Glutamatergic neuron (in vitro differentiated cells): Measurements from ENCODE around the gene CAMK2B. TPM values are rescaled to one million over a fixed set of nuclear protein-coding genes. Genes with fewer than 3 reads are reported as not detected.

Source experiments
- DNase-seq: peaks from one replicate; pipeline ENCODE4 v3.0.0; 2022
- H3K27ac Mint-ChIP-seq: one replicate; pipeline ENCODE4 v1.8.0; 2020; ENCODE audit warnings: mild to moderate bottlenecking, mixed read lengths, inconsistent platforms; ENCODE audit not compliant: unreplicated experiment
- H3K27me3 Mint-ChIP-seq: one replicate; pipeline ENCODE4 v1.8.0; 2020; ENCODE audit warnings: mild to moderate bottlenecking, moderate library complexity, mixed read lengths, inconsistent platforms; ENCODE audit not compliant: unreplicated experiment
- H3K36me3 Mint-ChIP-seq: one replicate; pipeline ENCODE4 v1.8.0; 2020; ENCODE audit warnings: mild to moderate bottlenecking, mixed read lengths, inconsistent platforms; ENCODE audit not compliant: unreplicated experiment
- H3K4me1 Mint-ChIP-seq: one replicate; pipeline ENCODE4 v1.8.0; 2020; ENCODE audit warnings: mild to moderate bottlenecking, low read depth, mixed read lengths, inconsistent platforms; ENCODE audit not compliant: unreplicated experiment
- H3K4me3 Mint-ChIP-seq: one replicate; pipeline ENCODE4 v1.8.0; 2020; ENCODE audit warnings: mild to moderate bottlenecking, mixed read lengths, inconsistent platforms; ENCODE audit not compliant: unreplicated experiment
- H3K9me3 Mint-ChIP-seq: one replicate; pipeline ENCODE4 v1.8.0; 2020; ENCODE audit warnings: mild to moderate bottlenecking, moderate library complexity, mixed read lengths, inconsistent platforms; ENCODE audit not compliant: unreplicated experiment
- total RNA-seq: library from RNA; stranded (reverse); fragmentation: NEBNext Ultra II Directional; extraction: Animal tissue kit (Norgen Biotek cat#: 25700); gene quantifications from one replicate; pipeline ENCODE4 v1.2.1, GENCODE V29; 2021; ENCODE audit not compliant: unreplicated experiment
- TF ChIP-seq, protein P1 (sequence below): fragments of 200-600 bp; sonication (generic); IDR thresholded peaks from one replicate; pipeline ENCODE4 v1.5.0; 2021; ENCODE audit not compliant: partially characterized antibody, unreplicated experiment

CAMK2B gene
- total RNA-seq, 1 donor from 2014 or later, result 55.1 TPM

DNA sequence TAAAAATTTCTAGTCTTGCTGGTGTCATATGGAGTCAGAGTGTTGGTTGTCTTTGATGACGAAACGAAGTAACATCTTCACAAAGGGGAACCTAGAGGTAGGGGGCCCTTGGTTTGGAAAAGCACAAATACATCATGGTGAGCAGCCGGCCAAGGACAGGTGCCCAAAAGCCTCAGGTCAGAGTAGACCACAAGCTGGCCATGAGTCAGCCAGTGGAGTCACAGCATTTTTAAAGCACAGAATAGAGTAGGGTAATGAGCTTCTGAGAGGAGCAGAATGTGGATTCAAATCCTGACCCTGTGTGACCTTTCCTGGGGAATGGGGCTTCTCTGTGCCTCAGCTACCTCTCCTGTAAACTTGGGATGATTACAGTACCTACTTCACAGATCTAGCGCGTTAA, 5.3 kb downstream of the CAMK2B start:
- no peak overlapping the region for H3K27ac Mint-ChIP-seq
- no peaks in the 10 kb centered on the region for H3K36me3 Mint-ChIP-seq
- TF ChIP-seq, protein P1, sequence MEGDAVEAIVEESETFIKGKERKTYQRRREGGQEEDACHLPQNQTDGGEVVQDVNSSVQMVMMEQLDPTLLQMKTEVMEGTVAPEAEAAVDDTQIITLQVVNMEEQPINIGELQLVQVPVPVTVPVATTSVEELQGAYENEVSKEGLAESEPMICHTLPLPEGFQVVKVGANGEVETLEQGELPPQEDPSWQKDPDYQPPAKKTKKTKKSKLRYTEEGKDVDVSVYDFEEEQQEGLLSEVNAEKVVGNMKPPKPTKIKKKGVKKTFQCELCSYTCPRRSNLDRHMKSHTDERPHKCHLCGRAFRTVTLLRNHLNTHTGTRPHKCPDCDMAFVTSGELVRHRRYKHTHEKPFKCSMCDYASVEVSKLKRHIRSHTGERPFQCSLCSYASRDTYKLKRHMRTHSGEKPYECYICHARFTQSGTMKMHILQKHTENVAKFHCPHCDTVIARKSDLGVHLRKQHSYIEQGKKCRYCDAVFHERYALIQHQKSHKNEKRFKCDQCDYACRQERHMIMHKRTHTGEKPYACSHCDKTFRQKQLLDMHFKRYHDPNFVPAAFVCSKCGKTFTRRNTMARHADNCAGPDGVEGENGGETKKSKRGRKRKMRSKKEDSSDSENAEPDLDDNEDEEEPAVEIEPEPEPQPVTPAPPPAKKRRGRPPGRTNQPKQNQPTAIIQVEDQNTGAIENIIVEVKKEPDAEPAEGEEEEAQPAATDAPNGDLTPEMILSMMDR, result no peak
- no peak for DNase-seq
- H3K4me3 Mint-ChIP-seq, result no peak overlapping the region
- peaks cover 3% of the 10 kb centered on the region for H3K9me3 Mint-ChIP-seq
- H3K4me1 Mint-ChIP-seq, result peaks cover 30% of the 10 kb centered on the region
- H3K27me3 Mint-ChIP-seq, result peaks cover 7% of the 10 kb centered on the region

GRCh38 chr7:44318332-44318731, 7.1 kb downstream of the CAMK2B start:
- TF ChIP-seq, protein P1, result no peak
- H3K4me3 Mint-ChIP-seq, result no peak overlapping the region
- H3K36me3 Mint-ChIP-seq, result peaks cover 6% of the 10 kb centered on the region
- H3K27me3 Mint-ChIP-seq, result peaks cover 2% of the 10 kb centered on the region
- DNase-seq, result no peak
- H3K4me1 Mint-ChIP-seq, result peaks cover 26% of the 10 kb centered on the region
- H3K27ac Mint-ChIP-seq, result no peak overlapping the region
- peaks cover 2% of the 10 kb centered on the region for H3K9me3 Mint-ChIP-seq

- peaks cover 3% of the 10 kb centered on the region for H3K27me3 Mint-ChIP-seq
- no peak overlapping the region for H3K27ac Mint-ChIP-seq
- H3K4me1 Mint-ChIP-seq, result peaks cover 9% of the 10 kb centered on the region
- no peak overlapping the region for H3K4me3 Mint-ChIP-seq
- no peak for DNase-seq
- TF ChIP-seq, protein P1, result no peak
- peaks cover 1% of the 10 kb centered on the region for H3K9me3 Mint-ChIP-seq
- H3K36me3 Mint-ChIP-seq, result peaks cover 6% of the 10 kb centered on the region
Measured at GRCh38 chr7:44315301-44315903, 10.0 kb downstream of the CAMK2B start.

DNA sequence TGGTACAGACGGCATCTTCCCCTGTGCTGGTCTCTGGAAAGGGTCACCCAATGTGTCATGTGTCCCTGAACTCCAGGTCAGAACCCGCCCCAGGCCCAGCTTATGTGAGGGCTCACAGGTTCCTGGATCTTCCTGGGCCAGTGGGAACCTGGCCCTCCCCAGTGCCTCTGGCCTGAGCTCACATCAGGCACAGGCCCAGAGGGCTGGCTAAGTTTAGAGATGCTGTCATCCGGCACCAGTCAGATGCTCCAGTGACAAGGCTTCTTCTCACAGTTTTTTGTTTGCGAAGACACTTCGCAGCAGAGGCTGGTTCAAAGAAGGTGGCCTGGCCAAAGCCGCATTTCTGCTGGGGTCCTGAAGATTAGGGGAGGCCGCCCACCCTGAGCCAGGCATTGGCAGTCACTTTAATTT, 11.8 kb downstream of the CAMK2B start:
- Mint-ChIP-seq H3K27me3 (peaks cover 3% of the 10 kb centered on the region), H3K4me1 (peaks cover 5% of the 10 kb centered on the region), H3K4me3 (no peak overlapping the region), H3K36me3 (peaks cover 6% of the 10 kb centered on the region), H3K9me3 (peaks cover 6% of the 10 kb centered on the region), H3K27ac (no peak overlapping the region)
- TF ChIP-seq, protein P1, result no peak
- no peak for DNase-seq

DNA sequence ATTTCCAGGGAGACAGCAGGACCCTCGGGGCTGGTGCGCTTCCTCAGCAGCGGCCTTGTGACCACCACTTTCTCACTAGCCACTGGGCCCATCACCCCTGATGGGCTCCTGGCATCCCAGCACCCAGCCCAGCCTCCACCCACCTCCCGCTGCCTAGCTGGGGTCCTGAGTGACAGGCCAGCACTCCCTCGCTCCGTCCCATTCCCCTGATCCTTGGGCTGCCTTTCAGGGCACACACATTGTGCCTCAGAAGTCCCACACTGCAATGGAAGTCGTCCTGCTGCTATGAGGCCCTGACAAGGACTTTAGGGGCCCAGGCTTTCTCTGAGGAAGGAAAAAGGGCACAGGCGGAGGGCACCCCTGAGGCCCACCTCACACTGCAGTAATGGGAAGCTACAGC, 12.4 kb downstream of the CAMK2B start:
- Mint-ChIP-seq H3K27me3 (peaks cover 3% of the 10 kb centered on the region), H3K4me3 (no peak overlapping the region), H3K4me1 (peaks cover 5% of the 10 kb centered on the region), H3K9me3 (peaks cover 6% of the 10 kb centered on the region), H3K27ac (no peak overlapping the region), H3K36me3 (peaks cover 6% of the 10 kb centered on the region)
- DNase-seq, result no peak
- TF ChIP-seq, protein P1, result no peak
